ENCODE measurements around the gene SOX10.
"Not testable (repeated sequence)": the region's sequence is repeated elsewhere in the genome, so short reads cannot be mapped to it uniquely, and the experiment has no call there.

SOX10 gene

DNA sequence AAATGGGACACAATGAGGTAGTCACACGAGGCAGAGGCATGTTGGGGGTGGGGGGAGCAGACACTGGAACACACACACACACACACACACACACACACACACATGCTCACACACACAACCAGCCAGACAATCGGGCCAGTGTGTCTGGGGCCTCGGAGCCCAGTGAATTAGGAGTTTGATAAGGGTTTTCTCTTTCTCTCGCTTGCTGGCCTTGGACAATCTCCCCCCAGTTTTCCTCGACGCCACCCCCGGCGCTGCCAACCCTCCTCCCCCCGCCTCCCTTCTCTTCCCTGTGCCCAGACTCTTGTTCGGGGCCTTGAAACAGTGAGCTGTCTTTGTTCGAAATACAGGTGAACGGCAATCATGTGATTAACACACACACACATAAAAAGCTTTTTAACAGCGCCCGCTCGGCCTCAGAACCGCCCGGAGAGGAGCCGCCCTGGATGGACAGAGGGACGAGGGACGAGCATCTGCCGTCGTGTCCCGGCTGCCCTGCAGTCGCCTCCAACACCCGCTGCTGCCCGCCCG lies 1.5 kb upstream of the SOX10 start:
- DNase-seq: no peak

DNA sequence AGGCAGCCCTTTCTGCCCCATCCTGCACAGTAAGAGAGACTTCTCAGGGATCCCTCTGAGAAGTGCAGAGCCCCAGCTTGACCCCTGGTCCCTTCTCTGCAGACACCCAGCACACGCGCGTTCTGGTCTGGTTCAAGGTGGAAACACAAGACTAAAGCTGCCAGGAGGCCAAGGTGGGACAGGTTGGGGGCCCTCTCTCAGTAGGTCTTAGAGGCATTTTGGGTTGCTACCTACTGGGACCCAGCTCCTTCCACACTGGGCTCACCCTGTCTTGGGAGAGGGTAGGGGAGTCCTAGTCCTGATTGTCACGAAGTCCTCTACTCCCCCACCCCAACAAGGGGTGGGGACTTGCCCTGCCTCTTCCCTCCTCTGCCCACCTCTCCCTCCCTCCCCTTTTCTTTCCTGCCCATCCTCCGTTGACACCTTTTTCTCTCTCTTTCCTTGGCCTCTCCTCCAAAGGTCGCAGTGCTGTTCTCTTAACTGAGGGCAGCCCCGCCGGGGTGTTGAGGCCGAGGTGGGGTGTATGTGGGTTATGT lies 763 bp upstream of the SOX10 start:
- no peak for DNase-seq

DNA sequence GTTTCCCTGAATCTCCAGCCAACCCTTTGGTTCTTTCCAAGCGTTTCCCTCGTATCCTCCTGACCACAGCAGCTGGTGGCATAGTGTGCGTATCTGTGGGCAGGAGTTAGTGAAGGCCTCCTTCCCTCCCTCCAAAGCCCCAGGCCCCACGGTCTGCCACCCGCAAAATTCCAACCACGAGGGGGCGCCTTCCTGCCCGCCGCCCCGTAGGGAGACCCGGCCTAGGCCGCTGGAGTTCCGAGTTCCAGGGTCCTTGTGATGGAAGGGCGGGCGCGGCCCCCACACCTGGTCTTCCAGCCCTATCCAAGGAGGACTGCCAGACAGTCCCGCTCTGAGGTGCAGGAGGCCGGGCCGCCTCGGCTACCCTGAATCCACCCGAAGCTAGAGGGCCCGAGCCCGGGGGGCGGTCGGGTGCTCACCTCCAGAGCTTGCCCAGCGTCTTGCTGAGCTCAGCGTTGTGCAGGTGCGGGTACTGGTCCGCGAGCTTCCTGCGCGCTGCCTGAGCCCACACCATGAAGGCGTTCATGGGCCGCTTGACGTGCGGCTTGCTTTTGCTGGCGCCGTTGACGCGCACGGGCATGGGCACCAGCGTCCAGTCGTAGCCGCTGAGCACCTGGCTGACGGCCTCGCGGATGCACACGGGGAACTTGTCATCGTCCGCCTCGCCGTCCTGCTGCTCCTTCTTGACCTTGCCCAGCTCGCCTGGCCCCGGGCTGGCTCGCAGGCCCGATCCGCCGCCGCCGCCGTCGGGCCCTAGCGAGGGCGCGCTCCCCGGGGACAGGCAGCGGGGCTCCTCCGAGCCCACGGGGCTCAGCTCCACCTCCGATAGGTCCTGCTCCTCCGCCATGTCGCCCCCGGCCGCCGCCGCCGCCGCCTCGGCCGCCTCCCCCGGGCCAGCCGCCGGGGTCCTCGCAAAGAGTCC lies 1.2 kb downstream of the SOX10 start:
- no peak for DNase-seq

DNA sequence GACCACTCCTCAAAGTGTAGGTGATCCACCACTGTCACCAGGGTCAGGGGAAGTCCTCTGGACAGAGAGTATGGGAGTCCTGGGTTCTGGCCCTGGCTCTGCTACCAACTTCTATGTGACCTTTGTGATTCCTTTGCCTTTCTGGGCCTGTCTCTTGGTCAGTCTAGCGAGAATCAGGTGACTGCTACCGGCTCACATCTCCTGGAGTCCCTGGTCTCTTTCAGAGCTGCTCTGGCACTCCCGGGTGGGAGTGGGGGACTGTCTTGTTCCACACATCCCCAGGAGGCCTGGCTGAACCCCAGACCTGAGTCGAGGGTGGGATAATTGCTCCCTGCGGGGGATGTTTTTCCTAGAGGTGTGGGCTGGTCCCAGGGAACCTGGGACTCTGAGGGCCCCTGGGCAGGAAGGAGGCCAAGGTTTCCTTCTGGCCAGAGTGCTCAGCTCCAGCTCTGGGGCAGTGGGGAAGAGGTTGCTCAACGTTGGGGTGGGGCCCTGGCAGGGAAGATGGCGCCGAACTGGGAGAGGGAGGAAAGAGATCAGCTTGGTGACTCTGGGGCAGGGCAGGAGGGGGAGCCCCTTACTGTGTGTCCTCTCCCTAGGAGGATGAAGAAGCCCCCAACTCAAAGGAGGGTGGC lies 2.1 kb downstream of the SOX10 start:
- no peak for DNase-seq

DNA sequence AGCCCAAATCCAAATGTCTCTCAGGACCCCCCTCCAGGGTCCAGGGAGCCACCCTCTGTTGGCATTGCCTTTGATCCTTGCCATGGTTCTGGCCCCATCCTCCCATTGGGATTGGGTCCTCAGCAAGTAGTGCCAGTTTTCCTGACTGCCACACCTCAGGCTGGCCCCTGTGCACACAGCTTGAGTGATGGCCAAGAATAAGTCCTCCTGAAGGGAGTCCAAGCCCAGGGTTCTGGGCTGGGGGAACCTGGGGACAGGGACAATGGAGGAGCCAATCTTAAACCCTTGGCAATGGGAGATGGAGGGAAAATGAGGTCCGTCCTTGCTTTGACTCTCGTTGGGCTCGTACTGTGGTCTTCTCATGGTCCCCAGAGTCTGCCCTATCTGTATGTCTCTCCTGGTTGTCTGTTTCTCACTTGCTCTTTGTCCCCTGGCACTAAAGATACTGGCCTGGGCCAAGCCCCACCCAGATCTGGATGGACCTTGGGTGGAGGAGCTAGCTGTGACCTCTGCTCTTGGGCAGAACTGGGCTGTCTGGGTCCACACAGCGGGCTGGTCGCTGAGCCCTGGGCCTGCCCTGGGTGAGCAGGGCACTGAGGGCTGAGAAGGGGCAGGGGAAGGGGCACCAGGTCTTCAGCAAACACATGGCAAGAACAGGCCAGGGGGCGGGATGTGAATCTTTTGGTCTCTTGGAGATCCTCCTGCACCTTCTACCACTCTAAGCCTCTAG lies 2.9 kb downstream of the SOX10 start:
- DNase-seq: no peak

DNA sequence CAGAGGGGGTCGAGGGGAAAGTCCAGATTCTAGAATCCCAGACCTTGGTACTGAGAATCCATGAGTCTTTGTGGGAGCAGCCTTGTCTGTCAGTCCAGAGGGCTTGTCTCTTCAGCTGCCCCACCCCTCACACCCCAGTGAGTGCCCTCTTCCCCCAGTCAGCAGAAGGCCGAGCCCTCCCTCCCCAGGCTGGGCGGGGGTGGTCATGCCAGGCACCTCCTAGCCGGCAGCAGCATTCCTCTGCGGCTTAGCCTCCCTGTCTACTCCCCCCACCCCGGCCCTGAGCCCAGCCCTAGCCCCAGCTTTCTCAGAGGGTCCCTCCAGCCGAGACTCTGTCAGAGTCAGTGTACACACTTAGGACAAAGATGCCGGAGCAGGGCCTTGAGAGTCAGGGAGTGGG lies 4.6 kb downstream of the SOX10 start:
- no peak for DNase-seq

DNA sequence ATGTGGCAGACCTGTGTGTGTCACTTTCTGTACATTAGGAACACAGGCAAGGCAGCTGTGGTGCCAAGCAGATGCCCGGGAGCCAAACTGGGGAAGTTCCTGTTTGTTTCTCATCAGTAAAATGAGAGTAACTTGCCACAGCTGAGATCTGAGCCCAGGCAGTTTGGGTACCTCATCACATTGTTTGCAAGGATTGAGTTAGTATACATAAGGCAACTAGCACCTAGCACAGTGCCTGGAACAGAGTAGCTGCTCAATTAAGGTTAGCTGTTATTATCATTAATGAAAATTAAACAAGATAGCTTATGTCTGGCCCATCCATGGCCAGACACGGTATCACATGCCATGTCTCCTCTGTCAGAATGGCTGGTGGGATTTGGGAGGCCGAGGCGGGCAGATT lies 7.8 kb downstream of the SOX10 start:
- no peak for DNase-seq

DNA sequence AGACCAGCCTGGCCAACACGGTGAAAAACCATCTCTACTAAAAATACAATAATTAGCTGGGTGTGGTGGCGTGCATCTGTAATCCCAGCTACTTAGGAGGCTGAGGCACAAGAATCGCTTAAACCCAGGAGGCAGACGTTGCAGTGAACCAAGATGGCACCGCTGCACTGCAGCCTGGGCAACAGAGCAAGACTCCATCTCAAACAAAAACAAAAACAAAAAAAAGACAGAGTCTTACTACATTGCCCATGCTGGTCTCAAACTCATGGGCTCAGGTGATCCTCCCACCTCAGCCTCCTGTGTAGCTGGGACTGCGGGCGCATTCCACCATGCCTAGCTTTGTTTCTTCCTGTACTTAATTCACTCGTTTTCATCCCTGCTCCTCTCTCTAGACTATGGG lies 8.3 kb downstream of the SOX10 start:
- DNase-seq: not testable (repeated sequence)

DNA sequence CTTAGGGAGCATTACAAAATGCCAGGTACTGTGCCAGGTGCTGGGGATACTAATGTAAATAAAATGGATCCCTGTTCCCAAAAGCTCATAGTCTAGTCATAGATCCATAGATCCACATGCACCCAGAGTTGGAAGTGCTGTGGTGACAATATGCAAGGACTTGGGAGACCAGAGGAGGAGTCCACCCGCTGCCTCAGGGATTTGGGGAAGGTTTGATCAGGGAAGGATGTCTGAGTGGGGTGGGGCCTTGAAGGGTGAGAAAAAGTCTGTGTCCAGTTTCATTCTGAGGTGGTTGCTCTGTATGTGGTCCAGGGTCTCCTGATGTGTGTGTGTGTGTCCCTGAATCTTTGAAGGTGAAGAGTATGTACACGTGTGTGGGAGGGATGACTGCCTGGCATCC lies 9.2 kb downstream of the SOX10 start:
- no peak for DNase-seq

DNA sequence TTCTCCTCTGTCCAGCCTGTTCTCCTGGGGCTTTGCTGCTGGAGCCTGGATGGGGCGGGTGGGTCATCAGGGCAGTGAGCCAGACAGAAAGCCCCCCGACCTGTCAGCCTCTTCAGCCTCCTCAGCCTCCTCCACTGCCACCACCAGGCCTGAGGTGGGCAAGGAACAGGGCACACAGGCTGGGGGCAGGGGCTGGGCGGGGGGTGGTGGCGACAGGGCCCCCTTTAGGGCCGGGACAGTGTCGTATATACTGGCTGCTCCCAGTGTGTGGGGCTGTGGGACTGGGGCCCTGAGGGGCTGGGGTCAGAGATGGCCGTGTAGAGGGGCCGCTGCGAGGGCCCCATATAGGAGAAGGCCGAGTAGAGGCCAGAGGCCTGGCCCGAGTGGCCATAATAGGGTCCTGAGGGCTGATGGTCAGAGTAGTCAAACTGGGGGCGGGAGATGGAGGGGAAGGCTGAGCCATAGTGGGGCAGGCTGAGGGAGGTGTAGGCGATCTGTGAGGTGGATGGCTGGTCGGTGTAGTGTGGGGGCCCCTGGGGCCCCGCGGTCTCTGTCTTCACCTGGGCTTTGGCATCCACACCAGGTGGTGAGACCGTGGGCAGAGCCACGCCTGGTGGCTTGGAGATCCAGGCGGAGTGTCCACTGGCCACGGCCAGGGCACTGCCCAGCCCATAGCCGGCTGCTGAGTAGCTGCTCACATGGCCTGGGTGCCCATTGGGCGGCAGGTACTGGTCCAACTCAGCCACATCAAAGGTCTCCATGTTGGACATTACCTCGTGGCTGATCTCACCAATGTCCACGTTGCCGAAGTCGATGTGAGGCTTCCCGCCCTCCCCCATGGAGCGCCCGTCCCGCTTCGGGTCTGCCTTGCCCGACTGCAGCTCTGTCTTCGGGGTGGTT lies 10.8 kb downstream of the SOX10 start:
- no peak for DNase-seq

DNA sequence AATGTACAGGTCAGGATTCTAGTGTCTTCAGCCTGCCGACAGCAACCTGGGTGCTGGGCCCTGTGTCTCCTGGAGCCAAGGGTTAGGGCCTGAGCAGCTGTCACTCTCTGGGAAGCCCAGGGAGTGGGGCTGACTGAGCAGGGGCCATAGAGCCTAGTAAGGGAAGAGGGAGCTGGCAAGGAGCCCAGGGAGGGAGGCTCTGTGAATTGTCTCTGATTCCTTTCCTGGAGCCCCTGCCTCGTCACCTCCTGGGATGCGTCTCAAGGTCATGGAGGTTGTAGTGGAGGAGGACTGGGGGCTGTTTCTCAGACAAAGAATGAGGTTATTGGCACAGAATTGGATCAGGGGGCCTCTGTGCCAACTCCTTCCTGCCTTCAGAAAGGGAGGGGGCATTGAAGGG lies 11.8 kb downstream of the SOX10 start:
- no peak for DNase-seq

DNA sequence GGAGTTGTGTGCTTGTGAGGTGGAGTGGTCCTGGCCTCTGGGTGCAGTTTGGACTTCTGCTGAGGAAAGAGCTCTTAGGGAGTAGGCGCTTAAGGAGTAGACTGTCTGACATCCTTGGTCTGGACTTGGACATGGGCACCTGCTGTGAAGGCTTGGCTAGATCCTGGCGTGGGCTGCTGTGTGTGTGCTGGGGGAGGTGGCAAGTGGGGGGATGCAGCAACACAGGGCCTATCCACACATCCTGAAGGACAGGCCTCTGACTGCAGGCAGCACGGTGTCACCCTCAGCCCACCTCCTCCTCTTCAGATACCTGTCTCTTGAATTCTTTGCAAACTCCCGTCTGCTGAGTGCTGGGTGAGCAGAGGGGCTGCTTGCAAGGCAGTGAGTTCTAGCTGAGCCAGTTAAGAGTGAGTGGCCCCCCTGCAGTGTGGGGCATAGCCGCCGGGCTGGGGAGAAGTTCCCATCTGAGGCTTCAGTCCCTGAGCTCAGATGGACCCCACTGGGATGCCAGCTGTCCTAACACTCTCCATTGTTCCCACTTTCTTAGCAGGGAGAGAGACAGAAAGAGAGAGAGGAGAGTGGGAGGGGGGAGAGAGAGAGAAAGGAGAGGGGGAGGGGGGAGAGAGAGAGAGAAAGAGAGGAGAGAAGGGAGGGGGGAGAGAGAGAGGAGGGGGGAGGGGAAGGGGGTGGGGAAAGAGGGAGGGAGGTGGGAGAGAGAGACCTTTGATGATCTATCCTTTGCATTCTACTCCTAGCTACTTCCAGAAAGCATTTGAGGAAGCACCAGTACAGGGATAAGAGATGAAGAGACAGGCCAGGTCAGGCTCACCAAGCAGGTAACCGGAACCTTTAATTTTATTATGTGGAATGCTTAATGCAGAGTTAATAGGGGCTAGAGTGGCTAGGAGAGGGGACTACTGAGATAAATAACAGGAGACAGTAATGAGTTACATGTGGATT lies 12.6 kb downstream of the SOX10 start:
- DNase-seq: no peak

DNA sequence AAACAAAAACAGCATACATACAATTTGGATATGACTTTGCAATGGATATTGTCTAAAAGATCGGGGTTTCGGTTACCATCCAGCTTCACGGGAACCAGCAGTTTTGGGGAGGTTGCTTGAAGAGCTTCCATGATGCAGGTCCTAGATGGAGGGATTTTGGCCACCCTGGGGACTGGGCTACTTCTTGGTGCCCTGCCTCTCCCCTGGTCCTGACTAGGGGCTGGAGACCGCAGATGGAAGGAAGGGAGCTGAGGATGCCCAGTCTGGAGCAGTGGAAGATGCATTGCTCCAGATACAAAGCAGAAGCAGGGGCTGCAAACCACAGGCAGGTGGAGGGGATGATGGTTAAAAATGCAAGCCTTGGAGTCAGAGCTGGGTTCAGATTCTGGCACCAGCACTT lies 13.5 kb downstream of the SOX10 start:
- DNase-seq: no peak

DNA sequence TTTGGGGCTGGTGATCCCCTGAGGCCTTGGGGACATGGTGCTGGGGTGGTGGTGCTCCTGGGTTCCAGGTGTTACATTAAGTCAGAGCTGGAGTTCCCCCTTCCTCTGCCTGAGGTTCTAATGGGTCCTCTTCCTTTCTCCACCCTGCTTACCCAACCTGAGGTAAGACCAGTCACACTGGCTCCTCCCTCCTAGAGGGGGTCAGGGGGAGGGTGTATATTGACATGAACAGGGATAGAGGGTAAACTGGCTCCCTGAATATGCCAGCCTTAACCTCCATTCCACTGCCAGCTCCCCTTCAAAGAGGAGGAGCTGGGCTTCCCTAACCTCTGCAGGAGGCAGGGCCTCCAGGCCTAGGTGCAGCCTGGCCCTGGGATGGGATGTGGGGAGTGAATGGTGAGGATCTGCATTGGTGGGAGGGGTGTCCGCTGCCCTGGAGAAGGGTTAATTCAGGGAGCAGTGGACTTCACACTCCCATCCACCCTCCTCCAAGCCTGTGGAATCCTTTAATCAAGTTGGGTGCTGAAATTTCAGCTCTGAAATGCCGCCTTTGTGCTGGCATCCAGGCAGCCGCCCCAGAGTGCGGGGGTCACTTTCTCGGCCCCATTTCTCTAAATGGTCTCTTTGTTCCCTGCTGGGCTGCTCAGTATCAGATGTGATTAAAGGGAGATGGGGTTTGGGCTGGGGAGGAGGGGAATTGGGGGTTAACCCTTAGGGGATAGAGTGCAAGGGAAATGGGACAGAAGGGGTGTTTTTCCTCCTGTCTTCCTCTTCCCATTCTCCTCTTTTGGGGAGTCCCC lies 15.7 kb downstream of the SOX10 start:
- DNase-seq: no peak

DNA sequence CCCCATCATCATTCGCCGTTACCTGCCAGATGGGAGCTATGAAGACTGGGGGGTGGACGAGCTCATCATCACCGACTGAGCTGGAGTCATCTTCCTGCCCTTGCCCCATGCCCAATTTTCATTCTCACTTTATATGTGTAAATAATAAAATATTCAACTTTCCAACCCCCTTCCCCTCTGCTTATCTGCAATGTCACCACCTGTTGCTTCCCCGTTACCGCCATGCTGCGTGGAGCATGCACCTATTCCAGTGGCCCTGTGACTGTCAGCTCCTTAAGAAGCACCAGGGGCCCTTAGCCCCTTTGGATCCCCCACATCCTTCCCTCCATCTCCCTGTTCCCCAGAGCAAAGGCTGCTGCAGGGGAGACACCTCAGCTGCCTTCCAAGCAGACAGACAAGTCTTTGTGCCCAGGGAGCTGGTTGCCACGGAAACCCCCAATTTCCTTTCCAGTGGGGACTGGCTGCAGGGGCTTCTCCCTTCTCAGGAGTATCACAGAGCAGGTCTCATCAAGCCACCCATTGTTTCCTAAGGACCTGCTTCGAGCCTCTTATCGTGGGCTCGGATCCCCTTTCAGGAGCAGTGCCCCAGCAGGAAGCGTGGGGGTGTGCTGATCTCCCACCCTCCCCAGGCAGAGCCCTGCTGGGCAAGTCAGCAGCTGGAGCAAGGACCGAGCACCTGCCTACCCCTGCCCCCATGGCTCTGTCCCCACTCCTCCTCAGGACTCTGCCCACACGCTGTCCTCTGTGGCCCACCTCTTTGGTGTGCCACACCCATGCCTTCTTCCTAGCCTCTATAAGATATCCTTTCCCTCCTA lies 16.5 kb downstream of the SOX10 start:
- DNase-seq: no peak

DNA sequence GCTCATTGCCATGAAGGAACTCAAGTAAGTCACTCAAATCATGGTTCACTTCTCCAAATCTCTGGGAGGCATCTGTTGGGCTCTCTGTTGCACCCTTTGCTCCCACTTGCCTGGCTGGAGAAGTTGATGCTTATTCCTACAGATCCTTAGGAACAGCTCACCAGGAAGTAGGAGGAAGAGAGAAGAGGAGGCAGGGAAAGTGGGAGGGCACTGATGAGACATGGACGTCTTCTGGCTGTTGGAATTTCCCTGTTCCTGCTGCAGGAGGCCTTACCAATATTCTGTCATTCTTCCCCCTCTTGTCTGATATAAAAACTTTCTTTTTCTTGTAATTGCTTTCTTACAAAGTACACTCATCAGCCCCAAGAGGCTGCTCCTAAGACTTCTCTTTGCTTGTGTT lies 17.2 kb downstream of the SOX10 start:
- no peak for DNase-seq

DNA sequence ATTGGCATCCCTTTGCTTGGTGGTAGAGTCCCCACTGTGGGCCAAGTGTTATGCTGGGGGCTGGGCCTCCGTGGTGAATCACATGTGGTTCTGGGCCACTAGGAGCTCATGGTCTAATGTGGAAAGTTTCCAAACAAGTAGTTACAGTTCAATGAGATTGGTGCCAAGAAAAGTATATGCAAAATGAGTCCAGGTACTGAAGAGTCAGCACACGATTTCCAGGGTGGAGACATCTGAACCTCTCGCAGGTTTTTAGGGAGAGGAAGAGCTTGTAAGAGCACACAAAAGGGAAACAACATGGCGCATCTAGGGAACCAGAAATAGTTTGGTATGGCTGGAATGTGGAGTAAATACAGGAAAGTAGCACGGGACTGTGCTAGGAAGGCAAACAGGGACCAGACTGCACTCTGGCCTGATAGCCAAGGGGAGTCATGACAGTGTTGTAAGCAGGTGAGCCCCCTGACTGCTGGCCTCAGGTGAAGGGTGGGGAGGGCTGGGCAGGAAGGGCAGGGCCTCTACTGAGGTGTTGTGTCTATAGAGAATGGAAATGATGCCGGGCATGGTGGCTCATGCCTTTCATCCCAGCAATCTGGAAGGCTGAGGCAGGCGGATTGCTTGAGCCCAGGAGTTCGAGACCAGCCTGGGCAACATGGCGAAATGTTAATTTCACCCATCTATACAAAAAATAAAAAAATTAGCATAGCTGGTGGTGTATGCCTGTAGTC lies 18.3 kb downstream of the SOX10 start:
- DNase-seq: no peak

DNA sequence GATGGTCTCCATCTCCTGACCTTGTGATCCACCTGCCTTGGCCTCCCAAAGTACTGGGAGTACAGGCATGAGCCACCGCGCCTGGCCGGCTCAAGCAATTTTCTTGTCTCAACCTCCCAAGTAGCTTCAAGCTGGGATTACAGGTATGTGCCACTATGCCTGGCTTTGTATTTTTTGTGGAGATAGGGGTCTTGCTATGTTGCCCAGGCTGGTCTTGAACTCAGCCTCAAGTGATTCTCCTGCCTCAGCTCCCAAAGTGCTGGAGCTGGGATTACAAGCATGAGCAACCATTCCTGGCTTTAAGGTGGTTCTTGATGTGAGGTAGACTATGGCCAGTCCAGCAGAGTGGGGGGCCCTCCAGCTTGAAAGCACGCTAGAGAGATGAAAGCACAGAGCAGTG lies 23.3 kb downstream of the SOX10 start:
- no peak for DNase-seq
